HG02588 (cell line): ENCODE data around the gene FYN.
"Not testable (repeated sequence)": the region's sequence is repeated elsewhere in the genome, so short reads cannot be mapped to it uniquely, and the experiment has no call there.

Experiments used
- ATAC-seq: cut with Tn5 transposase; IDR thresholded peaks from one replicate; pipeline ENCODE4 v1.9.1; 2021; ENCODE audit warnings: mild to moderate bottlenecking, moderate library complexity; ENCODE audit not compliant: unreplicated experiment

FYN gene

DNA sequence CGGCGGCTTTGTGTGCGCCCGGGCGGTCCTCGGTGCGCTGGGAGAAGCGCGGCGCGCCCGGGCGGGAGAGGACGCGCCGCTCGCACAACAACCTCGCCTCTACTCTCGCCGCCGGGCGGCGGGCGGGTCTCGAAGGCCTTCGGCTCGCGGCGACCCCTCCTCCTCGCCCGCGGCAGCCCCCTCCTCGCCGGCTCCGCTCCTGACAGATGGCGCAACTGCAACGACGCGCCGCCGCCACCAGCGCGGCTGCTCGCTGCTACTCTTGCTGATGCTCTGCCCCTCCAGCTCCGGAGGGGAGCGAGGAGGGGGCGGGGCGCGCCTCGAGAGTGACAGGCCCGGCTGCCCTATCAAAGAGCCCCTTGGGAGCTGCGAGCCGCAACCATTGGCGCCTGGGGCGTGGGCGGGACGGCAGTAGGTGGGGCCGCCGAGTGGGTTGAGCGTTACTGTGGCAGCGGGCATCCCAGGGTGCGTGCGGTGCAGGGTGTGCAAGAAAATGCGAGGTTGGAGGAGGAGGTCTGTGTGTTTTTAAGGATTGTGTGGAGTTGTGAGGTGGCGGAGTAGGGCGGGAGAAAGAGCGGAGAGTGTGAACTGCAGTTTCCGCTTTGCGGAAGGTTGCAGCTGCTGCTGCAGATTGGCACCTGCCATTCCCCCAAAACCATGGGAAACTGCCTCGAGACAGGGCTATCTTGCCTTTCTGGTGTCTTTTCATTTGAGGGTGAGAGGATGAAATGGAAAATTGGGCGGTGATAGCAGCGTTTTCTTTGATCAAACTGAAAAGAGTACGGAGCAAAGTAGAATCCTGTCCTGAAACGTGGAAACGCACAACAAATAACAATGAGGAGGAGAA lies at the start of gene FYN:
Gene FYN, minus strand, starts transcription at position 275 of the 847 bp plus-strand sequence. CDS start 153,401 bp downstream, outside the sequence.
- peak; percentile 97 for ATAC-seq

DNA sequence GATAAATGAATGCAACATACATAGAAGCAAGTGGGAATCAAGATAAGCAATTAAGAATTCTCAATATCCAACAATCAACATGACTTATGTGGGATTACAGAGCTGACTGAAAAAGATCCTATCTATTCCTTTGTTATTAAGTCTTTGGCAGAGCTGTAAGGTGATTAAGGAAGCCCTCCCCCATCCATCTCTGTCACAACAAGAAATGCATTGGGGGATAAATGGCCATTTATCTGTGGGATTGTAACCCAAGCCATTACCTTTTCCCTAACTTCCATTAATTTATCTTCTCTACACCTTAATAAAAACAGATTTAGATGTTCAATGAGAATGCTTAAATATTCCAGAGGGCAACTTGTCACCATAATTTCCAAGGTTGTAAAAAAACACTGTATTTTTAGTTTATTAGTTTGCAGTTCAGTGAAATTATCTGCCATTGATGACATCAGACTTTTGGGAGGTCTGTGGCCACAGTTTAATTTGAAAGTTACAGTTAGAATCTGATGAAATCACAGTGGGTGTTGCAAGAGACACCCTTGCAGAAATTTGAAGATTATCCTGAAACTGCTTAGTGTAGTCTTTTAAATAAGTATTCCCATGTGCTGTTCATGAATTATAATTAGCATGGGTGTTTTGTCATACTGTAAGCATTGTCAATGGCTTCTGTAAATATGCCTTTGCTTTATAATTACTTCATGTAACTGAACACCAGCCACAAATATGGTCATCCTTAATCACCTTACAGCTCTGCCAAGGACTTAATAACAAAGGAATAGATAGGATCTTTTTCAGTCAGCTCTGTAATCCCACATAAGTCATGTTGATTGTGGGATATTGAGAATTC lies 49.4 kb upstream of the FYN start:
- no peak for ATAC-seq

- no peak for ATAC-seq
Observed at GRCh38 chr6:111921103-111921502, 47.9 kb upstream of the FYN start.

- no peak for ATAC-seq
Observed at GRCh38 chr6:111920578-111920977, 47.3 kb upstream of the FYN start.

GRCh38 chr6:111918825-111919224 lies 45.6 kb upstream of the FYN start:
- ATAC-seq: no peak

DNA sequence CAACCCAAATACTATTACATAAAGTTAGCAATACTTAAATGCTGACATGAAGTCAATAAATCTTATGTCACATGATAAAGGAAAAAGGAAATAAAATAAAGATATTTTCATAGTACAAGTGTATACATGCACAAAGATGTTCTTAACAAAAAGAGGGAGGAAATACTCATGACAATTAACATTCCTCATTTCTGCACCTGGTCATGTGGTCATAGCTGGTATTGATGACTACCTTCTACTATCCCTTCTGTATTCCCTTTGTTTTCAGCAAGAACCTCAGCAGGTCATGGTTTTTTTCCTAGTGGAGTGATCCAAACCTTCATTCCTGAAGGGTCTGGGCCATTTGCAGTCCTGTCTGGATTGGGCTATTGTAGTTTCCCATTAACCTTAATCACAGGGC lies 43.5 kb upstream of the FYN start:
- ATAC-seq: no peak

- no peak for ATAC-seq
Observed at GRCh38 chr6:111914617-111915016, 41.4 kb upstream of the FYN start.

GRCh38 chr6:111912904-111913303 lies 39.7 kb upstream of the FYN start:
- ATAC-seq: no peak

- ATAC-seq: no peak
Observed at GRCh38 chr6:111911428-111911827, 38.2 kb upstream of the FYN start.

- ATAC-seq: no peak
Observed at GRCh38 chr6:111909238-111909637, 36.0 kb upstream of the FYN start.

GRCh38 chr6:111908365-111908764 lies 35.1 kb upstream of the FYN start:
- not testable (repeated sequence) for ATAC-seq

GRCh38 chr6:111900735-111901134 lies 27.5 kb upstream of the FYN start:
- ATAC-seq: no peak

DNA sequence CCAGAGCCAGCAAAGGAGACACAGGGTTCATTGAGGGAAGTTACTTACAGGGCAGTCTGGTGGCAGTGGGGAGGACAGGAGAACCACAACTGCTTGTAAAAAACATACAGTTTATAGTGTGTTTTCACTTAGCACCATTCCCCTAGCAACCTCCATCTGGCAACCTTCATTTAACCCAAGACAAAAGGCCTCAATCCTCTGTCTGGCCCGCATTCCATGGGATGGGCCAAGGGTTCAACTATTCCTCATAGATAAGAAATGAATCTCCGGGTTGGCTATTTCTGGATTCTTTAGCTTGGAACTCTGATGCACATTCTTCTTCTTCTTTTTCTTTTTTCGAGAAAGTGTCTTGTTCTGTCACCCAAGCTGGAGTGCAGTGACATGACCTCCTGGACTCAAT lies 26.3 kb upstream of the FYN start:
- ATAC-seq: no peak

GRCh38 chr6:111898452-111898851 lies 25.2 kb upstream of the FYN start:
- no peak for ATAC-seq

DNA sequence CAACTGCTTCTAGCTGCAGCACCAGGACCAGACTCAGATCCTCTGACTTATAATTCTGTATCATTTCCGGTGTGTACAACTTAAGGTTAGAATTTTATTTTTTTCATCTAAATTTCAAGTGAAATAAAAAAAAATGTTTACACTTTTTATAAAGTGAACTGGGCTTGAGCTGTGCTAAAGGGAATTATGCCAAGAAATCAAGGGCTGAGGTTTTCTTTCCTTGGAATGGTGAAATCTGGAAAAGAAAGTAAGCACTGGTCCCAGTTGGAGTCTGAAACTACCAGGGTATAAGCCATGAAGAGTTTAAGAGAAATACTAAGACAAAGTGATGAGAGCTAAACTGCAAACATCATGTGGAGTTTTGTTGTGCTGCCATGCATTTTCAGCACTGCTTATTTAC lies 21.7 kb upstream of the FYN start:
- no peak for ATAC-seq

DNA sequence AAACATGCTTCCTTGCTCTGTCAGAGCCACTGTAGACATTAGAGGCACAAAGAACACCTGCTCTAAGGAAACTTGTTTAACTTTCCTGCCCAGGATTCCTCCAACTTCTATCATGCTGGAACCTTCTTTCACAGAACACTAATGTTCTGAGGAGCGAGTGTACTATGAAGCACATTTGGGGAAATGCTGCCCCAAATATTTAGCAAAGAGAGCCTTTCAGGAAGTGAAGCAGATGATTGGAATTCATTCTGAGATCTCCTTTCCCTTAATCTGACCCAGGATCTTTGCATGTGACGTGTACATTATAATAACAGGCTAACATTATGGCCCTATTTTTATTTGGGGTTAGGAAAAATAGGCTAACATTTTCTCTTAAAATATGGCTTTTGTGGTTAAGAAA lies 21.0 kb upstream of the FYN start:
- no peak for ATAC-seq

GRCh38 chr6:111892431-111892830 lies 19.2 kb upstream of the FYN start:
- no peak for ATAC-seq

DNA sequence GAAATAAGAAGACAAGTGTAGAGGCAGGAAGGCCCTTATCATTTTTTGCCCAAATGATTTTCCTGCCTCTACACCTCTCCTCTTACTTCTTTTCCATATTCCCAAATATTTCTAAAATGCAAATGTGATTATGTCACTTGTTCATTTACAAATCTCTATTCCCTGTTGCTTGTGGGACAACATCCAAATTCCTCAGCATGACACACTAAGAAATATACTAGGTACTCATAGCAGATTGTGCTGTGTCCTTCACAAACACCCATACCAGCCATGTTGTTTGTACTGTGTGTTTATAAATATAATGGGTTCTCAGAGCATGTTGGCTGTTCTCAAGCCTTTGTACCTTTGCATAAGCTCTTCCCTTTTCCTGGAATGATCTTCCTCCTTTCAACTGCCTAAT lies 17.7 kb upstream of the FYN start:
- no peak for ATAC-seq

DNA sequence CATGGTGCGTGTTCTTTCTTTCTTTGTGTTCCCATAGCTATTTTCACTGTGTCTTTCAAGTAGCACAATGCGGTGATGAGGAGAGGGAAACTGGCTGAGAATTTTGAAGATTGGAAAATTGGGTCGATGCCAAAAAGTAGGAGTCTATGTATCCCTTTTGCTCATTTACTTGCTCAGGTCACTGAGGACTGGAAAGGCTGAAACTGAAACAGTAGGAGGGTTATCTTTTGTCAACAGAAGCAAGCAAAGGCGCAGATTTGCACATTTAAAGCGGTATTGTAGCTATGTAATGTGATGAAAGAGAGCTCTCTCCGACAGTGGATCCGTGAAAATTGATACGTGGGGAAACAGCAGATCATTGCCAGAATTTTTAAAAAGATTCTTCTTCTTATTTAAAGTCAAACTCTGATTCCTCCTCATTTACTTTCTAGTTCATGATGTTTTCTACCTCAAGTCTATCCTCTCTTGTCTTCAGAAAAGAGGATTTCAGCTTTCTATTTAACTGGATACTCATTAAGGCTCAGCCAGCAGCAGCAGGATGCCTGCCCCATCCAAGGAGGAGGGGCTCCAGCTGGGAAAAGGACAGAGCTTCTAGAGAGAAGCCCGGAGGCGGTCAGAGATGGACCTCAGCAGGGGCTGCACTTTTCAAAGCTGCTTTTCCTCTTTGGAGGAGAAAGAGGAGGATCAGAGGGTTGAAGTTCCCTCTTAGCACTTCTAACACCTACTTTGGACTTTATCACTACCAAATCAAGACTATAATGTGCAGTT lies 15.9 kb upstream of the FYN start:
- ATAC-seq: no peak

DNA sequence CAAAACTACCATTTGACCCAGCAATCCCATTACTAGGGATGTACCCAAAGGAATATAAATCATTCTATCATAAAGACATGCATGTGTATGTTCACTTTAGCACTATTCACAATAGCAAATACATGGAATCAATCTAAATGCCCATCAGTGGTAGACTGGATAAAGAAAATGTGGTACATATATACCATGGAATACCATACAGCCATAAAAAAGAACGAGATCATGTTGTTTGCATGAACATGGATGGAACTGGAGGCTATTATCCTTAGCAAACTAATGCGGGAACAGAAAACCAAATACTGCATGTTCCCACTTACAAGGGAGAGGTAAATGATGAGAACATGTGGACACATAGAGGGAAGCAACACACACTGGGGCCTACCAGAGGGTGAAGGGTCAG lies 13.5 kb upstream of the FYN start:
- not testable (repeated sequence) for ATAC-seq

GRCh38 chr6:111885373-111886027 lies 12.2 kb upstream of the FYN start:
- no peak for ATAC-seq
